MM.1S (cell line): ENCODE results near the gene BMP2K.

Experiments used
- DNase-seq: peaks from one replicate; pipeline ENCODE4 v3.0.0-alpha.2; 2015
- H2AFZ ChIP-seq: fragments of 300-600 bp; sonication (generic); 2 replicates; pipeline ENCODE4 v1.6.0; 2016; ENCODE audit warnings: antibody characterized with exemption, low read length
- H3F3A ChIP-seq: fragments of 300-600 bp; sonication (generic); 2 replicates; pipeline ENCODE4 v1.6.1; 2016; ENCODE audit warnings: mild to moderate bottlenecking, antibody characterized with exemption, low read length, moderate library complexity, mixed read lengths; ENCODE audit not compliant: insufficient read depth
- H3K27ac ChIP-seq: fragments of 300-600 bp; sonication (generic); 2 replicates; pipeline ENCODE4 v1.5.1; 2016; ENCODE audit warnings: mild to moderate bottlenecking, low read length
- H3K27me3 ChIP-seq: fragments of 300-600 bp; sonication (generic); replicated peaks from 2 replicates; pipeline ENCODE4 v1.6.0; 2016; ENCODE audit warnings: low read length; ENCODE audit not compliant: insufficient read depth
- H3K36me3 ChIP-seq: fragments of 300-600 bp; sonication (generic); replicated peaks from 2 replicates; pipeline ENCODE4 v1.6.1; 2016; ENCODE audit warnings: mild to moderate bottlenecking, low read length, mixed read lengths; ENCODE audit not compliant: insufficient read depth
- H3K4me1 ChIP-seq: fragments of 300-600 bp; sonication (generic); 2 replicates; pipeline ENCODE4 v1.6.1; 2016; ENCODE audit warnings: low read length, mixed read lengths
- H3K4me2 ChIP-seq: fragments of 300-600 bp; sonication (generic); 2 replicates; pipeline ENCODE4 v1.6.0; 2016; ENCODE audit warnings: low read depth, low read length
- H3K4me3 ChIP-seq: fragments of 300-600 bp; sonication (generic); 2 replicates; pipeline ENCODE4 v1.5.1; 2016; ENCODE audit warnings: low read length, mixed read lengths
- H3K79me2 ChIP-seq: fragments of 300-600 bp; sonication (generic); 2 replicates; pipeline ENCODE4 v1.6.1; 2016; ENCODE audit warnings: mixed run types, low read length, mixed read lengths
- H3K9ac ChIP-seq: fragments of 300-600 bp; sonication (generic); 2 replicates; pipeline ENCODE4 v1.6.1; 2016; ENCODE audit warnings: low read length, mixed read lengths
- H3K9me2 ChIP-seq: fragments of 300-600 bp; sonication (generic); replicated peaks from 2 replicates; pipeline ENCODE4 v1.6.1; 2016; ENCODE audit warnings: mild to moderate bottlenecking, low read length, mixed read lengths; ENCODE audit not compliant: insufficient read depth
- H3K9me3 ChIP-seq: fragments of 300-600 bp; sonication (generic); replicated peaks from 2 replicates; pipeline ENCODE4 v1.6.1; 2016; ENCODE audit warnings: mild to moderate bottlenecking, low read length, mixed read lengths; ENCODE audit not compliant: insufficient read depth
- H4K20me1 ChIP-seq: fragments of 300-600 bp; sonication (generic); 2 replicates; pipeline ENCODE4 v1.6.1; 2016; ENCODE audit warnings: mild to moderate bottlenecking, low read length, moderate library complexity, mixed read lengths; ENCODE audit not compliant: insufficient read depth
- EZH2 ChIP-seq: fragments of 300-600 bp; sonication (generic); optimal IDR thresholded peaks from 2 replicates; pipeline ENCODE3; 2017; ENCODE audit warnings: low read depth, mild to moderate bottlenecking, antibody characterized with exemption, low read length, mixed read lengths
- EZH2phosphoT487 ChIP-seq: fragments of 300-600 bp; sonication (generic); IDR thresholded peaks from 2 replicates; pipeline ENCODE4 v1.6.1; 2018; ENCODE audit warnings: antibody characterized with exemption, low read length
- TF ChIP-seq, protein P1 (sequence below): fragments of 300-600 bp; sonication (generic); IDR thresholded peaks from 2 replicates; pipeline ENCODE4 v1.5.1; 2016; ENCODE audit warnings: antibody characterized with exemption, low read length, mixed read lengths

BMP2K gene

DNA sequence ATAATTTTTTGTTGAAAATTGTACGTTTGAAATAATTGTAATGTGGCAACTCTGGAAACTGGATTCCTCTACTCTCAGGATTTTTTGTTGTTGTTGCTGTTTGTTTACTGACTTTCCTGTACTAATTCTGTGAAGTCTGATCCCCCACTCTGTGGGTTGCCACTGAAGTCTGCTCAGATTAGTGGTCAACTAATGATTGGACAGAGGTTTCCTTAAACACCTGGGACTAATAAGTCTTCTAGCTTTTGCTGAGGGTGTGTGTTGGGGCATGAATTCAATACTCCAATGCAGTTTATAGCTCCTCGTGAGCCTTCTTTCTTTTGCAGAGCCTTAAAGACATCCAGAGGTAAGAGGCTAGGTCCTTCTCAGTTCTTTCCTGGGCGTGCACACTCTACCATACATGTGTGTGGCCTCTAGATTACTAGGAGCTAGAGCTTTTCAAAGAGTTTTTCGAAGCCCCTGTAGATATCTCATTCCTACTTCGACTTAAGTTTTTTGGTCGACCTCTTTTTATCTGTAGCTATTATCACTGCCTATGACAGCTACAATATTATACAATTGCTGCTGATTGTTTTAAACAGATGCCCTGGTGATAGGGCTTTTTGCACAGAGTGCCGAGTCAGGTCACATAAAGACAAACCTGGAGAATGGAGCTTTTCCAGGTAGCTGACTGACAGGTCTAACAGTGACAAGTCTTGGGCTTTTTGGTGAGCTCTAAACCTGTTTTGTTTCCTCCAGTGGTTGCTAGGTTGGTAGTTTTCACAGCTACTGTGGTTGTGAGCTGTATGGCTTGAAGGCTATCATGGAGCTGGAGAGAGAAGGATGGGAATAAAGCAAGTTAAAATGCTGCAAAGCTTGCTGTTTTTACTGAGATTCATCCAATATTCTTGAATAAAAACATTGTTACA is 34.0 kb downstream of the BMP2K start:
- Histone ChIP-seq H3K9ac (no peak overlapping the region), H3K36me3 (no peaks in the 10 kb centered on the region; the same call in 1 of the 2 replicates), H4K20me1 (no peaks in the 10 kb centered on the region), H3K27ac (no peak overlapping the region), H3K4me2 (no peak overlapping the region), H3F3A (no peaks in the 10 kb centered on the region), H3K79me2 (peaks cover 7% of the 10 kb centered on the region), H3K4me1 (peaks cover 3% of the 10 kb centered on the region; the same call in 1 of the 2 replicates), H3K9me2 (no peaks in the 10 kb centered on the region), H3K9me3 (0 out of 2 replicates have a peak, but pooled peaks cover 3% of the 10 kb centered on the region), H3K4me3 (no peak overlapping the region), H2AFZ (no peak overlapping the region), H3K27me3 (no peaks in the 10 kb centered on the region)
- no peak for DNase-seq
- TF ChIP-seq, protein P1, sequence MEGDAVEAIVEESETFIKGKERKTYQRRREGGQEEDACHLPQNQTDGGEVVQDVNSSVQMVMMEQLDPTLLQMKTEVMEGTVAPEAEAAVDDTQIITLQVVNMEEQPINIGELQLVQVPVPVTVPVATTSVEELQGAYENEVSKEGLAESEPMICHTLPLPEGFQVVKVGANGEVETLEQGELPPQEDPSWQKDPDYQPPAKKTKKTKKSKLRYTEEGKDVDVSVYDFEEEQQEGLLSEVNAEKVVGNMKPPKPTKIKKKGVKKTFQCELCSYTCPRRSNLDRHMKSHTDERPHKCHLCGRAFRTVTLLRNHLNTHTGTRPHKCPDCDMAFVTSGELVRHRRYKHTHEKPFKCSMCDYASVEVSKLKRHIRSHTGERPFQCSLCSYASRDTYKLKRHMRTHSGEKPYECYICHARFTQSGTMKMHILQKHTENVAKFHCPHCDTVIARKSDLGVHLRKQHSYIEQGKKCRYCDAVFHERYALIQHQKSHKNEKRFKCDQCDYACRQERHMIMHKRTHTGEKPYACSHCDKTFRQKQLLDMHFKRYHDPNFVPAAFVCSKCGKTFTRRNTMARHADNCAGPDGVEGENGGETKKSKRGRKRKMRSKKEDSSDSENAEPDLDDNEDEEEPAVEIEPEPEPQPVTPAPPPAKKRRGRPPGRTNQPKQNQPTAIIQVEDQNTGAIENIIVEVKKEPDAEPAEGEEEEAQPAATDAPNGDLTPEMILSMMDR, result no peak

DNA sequence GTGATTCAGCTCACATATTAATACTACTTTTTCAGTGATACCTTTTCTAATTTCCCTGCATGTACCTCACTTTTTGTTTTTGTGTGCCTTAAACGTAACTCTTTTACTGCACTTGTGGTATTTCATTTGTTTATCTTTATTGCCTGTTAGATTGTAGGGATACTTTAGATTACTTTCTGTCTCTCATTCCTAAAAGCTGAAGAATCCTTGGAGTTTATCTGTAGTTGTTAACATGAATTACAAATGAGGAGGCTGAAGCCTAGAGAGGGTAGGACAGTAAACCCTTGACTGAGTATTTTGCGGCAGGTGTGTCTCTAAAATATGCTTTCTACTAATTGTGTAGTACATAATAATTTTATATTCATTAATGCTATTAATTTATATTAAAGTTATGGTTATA is 34.9 kb downstream of the BMP2K start:
- TF ChIP-seq EZH2 (no peak), EZH2phosphoT487 (no peak)
- TF ChIP-seq, protein P1, result no peak
- H3K27me3 ChIP-seq, result no peaks in the 10 kb centered on the region
- no peaks in the 10 kb centered on the region; the same call in 1 of the 2 replicates for H3K36me3 ChIP-seq
- 0 out of 2 replicates have a peak, but pooled peaks cover 3% of the 10 kb centered on the region for H3K9me3 ChIP-seq
- no peaks in the 10 kb centered on the region for H3K9me2 ChIP-seq
- H3K4me3 ChIP-seq, result no peak overlapping the region
- no peak overlapping the region for H3K27ac ChIP-seq
- no peaks in the 10 kb centered on the region for H4K20me1 ChIP-seq
- no peak overlapping the region for H3K9ac ChIP-seq
- H3K4me2 ChIP-seq, result no peak overlapping the region
- peaks cover 3% of the 10 kb centered on the region; the same call in 1 of the 2 replicates for H3K4me1 ChIP-seq
- H3K79me2 ChIP-seq, result peaks cover 6% of the 10 kb centered on the region; the same call in 1 of the 2 replicates
- no peak overlapping the region for H2AFZ ChIP-seq
- no peak for DNase-seq
- no peaks in the 10 kb centered on the region for H3F3A ChIP-seq

DNA sequence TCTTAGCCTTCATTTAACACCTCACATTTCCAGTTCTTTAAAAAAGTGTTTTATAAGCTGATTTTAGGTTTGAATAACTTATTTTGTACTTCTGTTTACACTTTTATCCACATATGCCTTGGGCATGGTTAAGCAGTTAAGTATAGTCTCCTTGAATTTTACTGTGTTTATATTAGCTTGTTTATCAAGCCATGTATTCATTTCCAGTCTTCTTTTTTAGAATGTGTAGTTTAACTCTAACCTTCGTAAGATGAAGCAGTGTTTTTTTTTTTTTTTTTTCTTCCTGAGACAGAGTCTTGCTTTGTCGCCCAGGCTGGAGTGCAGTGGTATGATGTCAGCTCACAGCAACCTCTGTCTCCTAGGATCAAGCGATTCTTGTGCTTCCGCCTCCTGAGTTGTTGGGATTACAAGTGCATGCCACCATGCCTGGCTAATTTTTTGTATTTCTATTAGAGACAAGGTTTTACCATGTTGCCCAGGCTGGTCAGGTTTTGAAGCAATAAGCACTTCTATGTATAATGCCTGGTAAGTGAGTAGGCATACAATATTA is 42.5 kb downstream of the BMP2K start:
- Histone ChIP-seq H4K20me1 (no peaks in the 10 kb centered on the region), H3K9me2 (no peaks in the 10 kb centered on the region), H3K4me2 (no peak overlapping the region), H3K4me1 (no peaks in the 10 kb centered on the region), H3F3A (no peaks in the 10 kb centered on the region), H3K9me3 (no peaks in the 10 kb centered on the region), H3K79me2 (no peaks in the 10 kb centered on the region), H3K27me3 (no peaks in the 10 kb centered on the region), H3K9ac (no peak overlapping the region), H3K27ac (no peak overlapping the region), H2AFZ (no peak overlapping the region), H3K36me3 (no peaks in the 10 kb centered on the region), H3K4me3 (no peak overlapping the region)
- DNase-seq, result no peak
- TF ChIP-seq, protein P1, result no peak
- no peak for TF ChIP-seq EZH2phosphoT487
- TF ChIP-seq EZH2, result no peak
